ENCODE data around the gene ECT2. TPM values are rescaled to one million over a fixed set of nuclear protein-coding genes. Genes with fewer than 3 reads are reported as not detected.
"Not testable (repeated sequence)": the region's sequence is repeated elsewhere in the genome, so short reads cannot be mapped to it uniquely, and the experiment has no call there.

The ECT2 gene
- total RNA-seq, 2 experiments from 2014 or later = 39.4 to 40.6 TPM

DNA sequence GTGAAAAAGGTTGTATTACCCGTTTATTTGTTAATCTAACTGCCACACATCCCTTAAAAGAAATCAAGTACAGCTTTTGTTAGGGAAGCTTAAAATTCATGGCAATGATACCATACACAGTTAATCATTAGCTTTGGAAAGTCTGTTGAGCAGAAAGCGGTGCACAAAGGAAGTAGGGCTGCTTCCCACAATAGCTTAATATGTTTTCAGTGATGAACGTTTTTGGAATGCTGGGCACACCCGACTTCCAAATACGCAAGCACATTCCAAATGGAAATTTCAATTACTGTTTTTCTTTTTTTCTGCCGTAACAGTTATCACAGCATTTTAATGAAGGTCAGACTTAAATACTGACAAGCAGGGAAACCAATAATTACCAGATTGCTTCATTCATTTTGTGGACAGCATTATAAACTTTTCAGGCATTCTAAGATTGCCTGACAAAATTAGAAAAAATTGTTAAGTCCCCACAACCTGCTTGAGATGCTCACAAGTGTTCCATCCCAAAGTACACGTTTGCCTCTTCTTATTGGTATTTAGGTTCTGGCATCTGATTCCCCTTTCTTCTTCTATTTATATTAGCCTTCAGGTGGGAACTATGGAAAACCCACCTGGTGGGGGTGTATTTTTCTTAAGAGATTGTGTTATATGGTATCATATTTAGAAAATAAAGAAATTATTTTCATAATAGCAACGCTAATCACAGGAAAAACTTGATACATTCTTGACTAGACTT lies 1.1 kb upstream of the ECT2 start:
- ChIA-PET CTCF (interaction anchor here (0.7 to 2.5 kb wide), 9 partner anchors 10 to 81 kb away, joined by 3 to 11 read pairs (median 4); partner anchors contain the start of gene NCEH1), POLR2A (no interaction called here)
- intact Hi-C loops (cut with DNase I, micrococcal nuclease) = loop anchor here in 1 of 2 experiments (5.0 kb wide), 1 partner anchor 712 kb away; the partner anchor contains the start of gene FNDC3B
- H3K36me3 Mint-ChIP-seq (ENCODE audit: low read depth) = peaks cover 15% of the 10 kb centered on the region
- peaks cover 21% of the 10 kb centered on the region for H3K4me1 Mint-ChIP-seq
- no peaks in the 10 kb centered on the region for H3K9me3 Mint-ChIP-seq (ENCODE audit: low read depth)
- ATAC-seq (no peak), DNase-seq (no peak)
- no peak overlapping the region for H3K27ac Mint-ChIP-seq
- peak overlapping the region; percentile 98 for H3K4me3 Mint-ChIP-seq
- H3K27me3 Mint-ChIP-seq = no peaks in the 10 kb centered on the region

DNA sequence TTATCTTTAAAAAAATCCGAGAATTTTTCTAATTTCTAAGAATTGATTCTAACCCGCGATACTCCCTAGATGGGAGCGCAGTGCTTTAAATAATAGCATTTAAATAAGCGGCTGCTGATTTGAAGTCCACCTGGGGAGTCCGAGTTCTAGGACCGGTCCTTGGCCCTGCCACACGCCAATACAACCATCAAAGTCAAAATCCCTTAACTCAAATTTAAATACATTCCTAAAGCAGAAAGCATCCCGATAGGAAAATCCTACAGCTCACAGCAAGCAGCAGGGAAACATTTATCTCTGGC lies 508 bp upstream of the ECT2 start:
- no peaks in the 10 kb centered on the region for H3K27me3 Mint-ChIP-seq
- CTCF ChIA-PET = interaction anchor here (0.6 to 2.5 kb wide), 12 partner anchors 10 to 714 kb away, joined by 3 to 11 read pairs (median 4); partner anchors contain the start of gene NCEH1
- intact Hi-C loops (cut with DNase I, micrococcal nuclease) = loop anchor here (1.0 to 5.0 kb wide), 6 partner anchors 39 to 1879 kb away; partner anchors contain the start of genes EIF5A2 (in 1 of the 2), NCEH1 (in 1 of the 2), RPL22L1 (in 1 of the 2) and TNFSF10 (in 1 of the 2)
- H3K4me1 Mint-ChIP-seq = peaks cover 21% of the 10 kb centered on the region
- peaks cover 16% of the 10 kb centered on the region for H3K36me3 Mint-ChIP-seq (ENCODE audit: low read depth)
- no peak for DNase-seq
- H3K9me3 Mint-ChIP-seq (ENCODE audit: low read depth) = no peaks in the 10 kb centered on the region
- peak overlapping the region; percentile 99 for H3K27ac Mint-ChIP-seq
- no peak for ATAC-seq
- peak overlapping the region; percentile 98 for H3K4me3 Mint-ChIP-seq
- POLR2A ChIA-PET = interaction anchor here (0.6 kb wide), 2 partner anchors 20 to 193 kb away, joined by 4 read pairs; no protein-coding TSS in a partner anchor

DNA sequence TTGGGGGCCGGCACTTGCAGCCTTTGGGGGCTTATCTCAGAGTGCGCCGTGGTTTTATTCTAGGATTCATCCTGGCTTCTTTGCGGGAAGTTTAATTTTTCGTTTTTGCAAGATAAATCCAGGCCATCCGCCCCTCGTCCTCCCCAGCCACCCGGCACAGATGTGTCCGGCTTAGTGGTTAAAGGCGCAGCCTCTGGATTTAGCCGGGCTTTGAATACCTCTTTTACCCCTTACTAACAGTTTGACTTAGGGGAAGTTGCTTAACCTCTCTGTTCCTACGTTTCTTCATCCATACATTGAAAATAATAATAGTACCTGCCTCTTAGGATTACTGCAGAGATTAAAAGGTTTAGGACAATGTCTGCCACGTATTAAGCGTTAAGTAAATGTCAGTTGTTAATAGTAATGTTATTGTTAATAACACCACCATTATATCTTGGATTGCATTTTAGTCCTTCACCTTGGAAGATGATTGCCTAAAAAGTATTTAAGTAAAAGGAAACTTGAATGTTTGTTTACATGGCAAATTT lies 714 bp downstream of the ECT2 start:
- Mint-ChIP-seq H3K4me1 (peaks cover 21% of the 10 kb centered on the region), H3K36me3 (ENCODE audit: low read depth) (peaks cover 22% of the 10 kb centered on the region), H3K27ac (peak overlapping the region; percentile 99), H3K27me3 (no peaks in the 10 kb centered on the region), H3K4me3 (peak overlapping the region; percentile 98), H3K9me3 (ENCODE audit: low read depth) (no peaks in the 10 kb centered on the region)
- ATAC-seq (no peak), DNase-seq (peak; percentile 37)
- CTCF ChIA-PET = interaction anchor here (0.6 to 1.4 kb wide), 6 partner anchors 40 to 842 kb away, joined by 3 to 11 read pairs (median 4); partner anchors contain the start of gene NCEH1
- intact Hi-C loops (cut with DNase I, micrococcal nuclease) = loop anchor here in 1 of 2 experiments (2.0 to 5.0 kb wide), 4 partner anchors 159 to 1880 kb away; partner anchors contain the start of genes EIF5A2, RPL22L1 and TNFSF10
- POLR2A ChIA-PET = no interaction called here

DNA sequence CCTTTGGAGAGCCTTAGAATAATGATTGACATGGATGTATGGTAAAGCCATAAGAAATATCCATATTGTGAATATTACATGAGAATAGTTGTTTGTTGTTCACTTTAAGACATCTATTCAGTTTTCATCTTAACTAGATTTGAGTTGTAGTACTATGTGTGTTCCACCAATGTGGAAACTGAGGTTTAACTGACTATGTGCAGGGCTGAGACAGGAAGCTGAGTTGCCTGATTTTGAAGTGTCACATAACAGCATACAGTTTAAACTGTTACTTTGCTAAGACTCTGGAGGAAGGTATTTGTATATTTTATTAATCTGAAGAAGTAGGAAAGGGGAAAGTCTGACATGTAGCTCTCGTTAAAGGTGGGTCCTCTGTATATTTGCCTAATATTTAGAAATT lies 2.1 kb downstream of the ECT2 start:
- CTCF ChIA-PET = interaction anchor here (0.7 to 1.2 kb wide), 2 partner anchors 46 to 1784 kb away, joined by 3 to 4 read pairs; no protein-coding TSS in a partner anchor
- peaks cover 21% of the 10 kb centered on the region for H3K4me1 Mint-ChIP-seq

DNA sequence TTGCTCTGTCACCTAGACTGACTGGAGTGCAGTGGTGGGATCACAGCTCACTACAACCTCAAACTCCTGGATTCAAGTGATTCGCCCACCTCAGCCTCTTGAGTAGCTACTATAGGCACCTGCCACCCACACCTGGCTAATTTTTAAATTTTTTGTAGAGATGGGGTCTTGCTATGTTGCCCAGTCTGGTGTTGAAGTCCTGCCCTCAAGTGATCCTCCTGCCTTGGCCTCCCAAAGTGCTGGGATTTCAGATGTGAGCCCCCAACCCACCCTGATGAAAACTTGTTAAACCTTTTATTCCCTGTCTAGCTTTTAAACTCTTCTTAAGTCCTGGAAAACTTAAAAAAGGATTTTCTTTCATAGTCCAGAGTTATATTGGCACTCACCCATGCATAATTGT lies 2.6 kb downstream of the ECT2 start:
- intact Hi-C loops (cut with DNase I, micrococcal nuclease) = loop anchor here in 1 of 2 experiments (5.0 kb wide), 2 partner anchors 161 to 1846 kb away; partner anchors contain the start of gene EIF5A2
- H3K36me3 Mint-ChIP-seq (ENCODE audit: low read depth) = peaks cover 33% of the 10 kb centered on the region
- DNase-seq (no peak), ATAC-seq (no peak)
- H3K4me3 Mint-ChIP-seq = no peak overlapping the region
- no peaks in the 10 kb centered on the region for H3K27me3 Mint-ChIP-seq
- CTCF ChIA-PET = interaction anchor here (1.2 kb wide), 1 partner anchor 46 kb away, joined by 3 read pairs; no protein-coding TSS in a partner anchor
- H3K4me1 Mint-ChIP-seq = peaks cover 21% of the 10 kb centered on the region
- no peaks in the 10 kb centered on the region for H3K9me3 Mint-ChIP-seq (ENCODE audit: low read depth)
- H3K27ac Mint-ChIP-seq = no peak overlapping the region
- POLR2A ChIA-PET = no interaction called here

More for the DNA sequence above, 2.1 kb downstream of the ECT2 start:
- POLR2A ChIA-PET = no interaction called here
- H3K9me3 Mint-ChIP-seq (ENCODE audit: low read depth) = no peaks in the 10 kb centered on the region
- intact Hi-C loops (cut with DNase I, micrococcal nuclease) = loop anchor here in 1 of 2 experiments (5.0 kb wide), 2 partner anchors 160 to 1845 kb away; partner anchors contain the start of gene EIF5A2
- peaks cover 29% of the 10 kb centered on the region for H3K36me3 Mint-ChIP-seq (ENCODE audit: low read depth)
- ATAC-seq (no peak), DNase-seq (no peak)
- peak overlapping the region; percentile 98 for H3K4me3 Mint-ChIP-seq
- no peak overlapping the region for H3K27ac Mint-ChIP-seq
- H3K27me3 Mint-ChIP-seq = no peaks in the 10 kb centered on the region

DNA sequence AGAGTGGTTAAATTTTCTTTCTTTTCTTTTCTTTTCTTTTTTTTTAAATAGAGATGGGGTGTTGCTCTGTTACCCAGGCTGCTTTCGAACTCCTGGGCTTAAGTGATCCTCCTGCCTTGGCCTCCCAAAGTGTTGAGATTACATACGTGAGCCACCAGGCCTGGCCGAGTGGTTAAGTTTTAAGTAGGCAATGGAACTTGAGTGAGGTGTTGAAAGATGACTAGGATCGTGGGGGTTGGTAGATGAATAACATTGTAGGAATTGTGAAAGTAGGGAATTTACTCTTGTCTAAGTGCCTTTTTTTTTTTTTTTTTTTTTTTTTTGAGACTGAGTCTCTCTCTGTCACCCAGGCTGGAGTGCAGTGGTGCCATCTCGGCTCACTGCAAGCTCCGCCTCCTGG lies 9.9 kb downstream of the ECT2 start:
- H3K27me3 Mint-ChIP-seq; H3K4me1 Mint-ChIP-seq; DNase-seq; POLR2A ChIA-PET; H3K9me3 Mint-ChIP-seq (ENCODE audit: low read depth); H3K27ac Mint-ChIP-seq; H3K4me3 Mint-ChIP-seq; ATAC-seq; CTCF ChIA-PET; intact Hi-C loops (cut with DNase I, micrococcal nuclease): not testable (repeated sequence)
- peaks cover 63% of the 10 kb centered on the region for H3K36me3 Mint-ChIP-seq (ENCODE audit: low read depth)

DNA sequence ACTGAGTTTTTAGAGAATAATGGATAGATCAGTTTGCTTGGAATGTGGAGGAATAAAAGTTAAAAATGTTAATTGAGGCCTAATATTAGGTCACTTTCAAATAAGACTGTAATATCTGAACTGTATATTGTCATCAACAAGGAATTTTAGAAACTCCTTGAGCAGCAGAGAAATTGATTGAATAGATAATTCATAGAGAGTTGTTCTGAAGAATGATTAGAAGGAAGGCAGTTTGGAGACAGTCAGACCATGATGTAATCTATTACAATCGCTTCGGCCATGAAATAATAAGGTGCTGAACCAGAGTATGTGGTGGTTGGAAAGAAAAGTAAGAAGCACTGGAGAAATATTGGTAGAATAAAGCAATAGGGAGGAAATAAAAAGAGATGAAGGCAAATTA lies 15.7 kb downstream of the ECT2 start:
- Mint-ChIP-seq H3K9me3 (ENCODE audit: low read depth) (no peaks in the 10 kb centered on the region), H3K4me1 (peaks cover under 1% of the 10 kb centered on the region), H3K36me3 (ENCODE audit: low read depth) (peaks cover 63% of the 10 kb centered on the region), H3K4me3 (no peak overlapping the region), H3K27me3 (no peaks in the 10 kb centered on the region), H3K27ac (no peak overlapping the region)
- ChIA-PET POLR2A (no interaction called here), CTCF (no interaction called here)
- DNase-seq (no peak), ATAC-seq (no peak)
- intact Hi-C loops (cut with DNase I, micrococcal nuclease) = no loop called here

DNA sequence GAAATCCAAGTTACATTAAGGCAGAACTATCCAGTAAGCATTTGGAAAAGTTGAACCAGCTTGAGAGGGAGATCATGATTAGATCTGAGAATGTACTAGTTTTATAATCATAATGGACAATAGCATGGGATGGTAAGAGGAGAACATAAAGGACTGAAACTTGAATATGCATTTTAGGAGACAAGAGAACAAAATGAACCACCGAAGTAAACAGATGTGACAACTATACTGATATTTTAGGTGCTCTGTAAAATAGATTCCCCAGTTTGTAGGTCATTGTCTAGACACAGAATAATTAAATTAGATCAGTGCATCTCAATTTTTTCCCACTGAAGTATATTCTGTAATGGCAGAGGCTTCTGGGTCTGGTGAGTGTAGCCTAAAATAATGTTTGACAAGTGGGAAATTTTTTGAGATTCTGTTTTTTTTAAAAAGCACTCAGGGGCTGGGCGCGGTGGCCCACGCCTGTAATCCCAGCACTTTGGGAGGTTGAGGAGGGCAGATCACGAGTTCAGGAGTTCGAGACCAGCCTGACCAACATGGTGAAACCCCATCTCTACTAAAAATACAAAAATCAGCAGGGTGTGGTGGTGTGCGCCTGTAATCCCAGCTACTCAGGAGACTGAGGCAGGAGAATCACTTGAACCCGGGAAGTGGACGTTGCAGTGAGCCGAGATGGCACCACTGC lies 16.3 kb downstream of the ECT2 start:
- CTCF ChIA-PET = no interaction called here
- intact Hi-C loops (cut with DNase I, micrococcal nuclease) = no loop called here
- ATAC-seq = no peak
- Mint-ChIP-seq H3K4me1 (peaks cover 7% of the 10 kb centered on the region), H3K4me3 (no peak overlapping the region), H3K9me3 (ENCODE audit: low read depth) (no peaks in the 10 kb centered on the region), H3K27ac (no peak overlapping the region), H3K27me3 (no peaks in the 10 kb centered on the region), H3K36me3 (ENCODE audit: low read depth) (peaks cover 65% of the 10 kb centered on the region)
- DNase-seq = no peak
- POLR2A ChIA-PET = no interaction called here

DNA sequence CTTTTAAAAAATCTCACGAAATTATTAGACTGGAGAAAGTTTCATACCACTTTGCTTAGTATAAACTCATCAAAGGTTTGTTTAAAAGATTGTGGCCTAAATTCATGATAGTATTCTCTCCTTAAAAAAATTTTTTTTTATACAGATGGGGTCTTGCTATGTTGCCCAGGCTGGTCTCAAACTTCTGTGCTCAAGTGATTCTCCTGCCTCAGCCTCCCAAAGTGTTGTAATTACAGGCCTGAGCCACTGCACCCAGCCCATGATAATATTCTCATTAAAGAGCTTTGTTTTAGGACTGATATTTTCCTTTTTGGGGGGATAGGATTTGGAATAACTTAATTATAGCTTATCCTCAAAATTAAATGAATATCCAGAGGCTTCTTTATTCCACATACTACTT lies 19.9 kb downstream of the ECT2 start:
- CTCF ChIA-PET = no interaction called here

DNA sequence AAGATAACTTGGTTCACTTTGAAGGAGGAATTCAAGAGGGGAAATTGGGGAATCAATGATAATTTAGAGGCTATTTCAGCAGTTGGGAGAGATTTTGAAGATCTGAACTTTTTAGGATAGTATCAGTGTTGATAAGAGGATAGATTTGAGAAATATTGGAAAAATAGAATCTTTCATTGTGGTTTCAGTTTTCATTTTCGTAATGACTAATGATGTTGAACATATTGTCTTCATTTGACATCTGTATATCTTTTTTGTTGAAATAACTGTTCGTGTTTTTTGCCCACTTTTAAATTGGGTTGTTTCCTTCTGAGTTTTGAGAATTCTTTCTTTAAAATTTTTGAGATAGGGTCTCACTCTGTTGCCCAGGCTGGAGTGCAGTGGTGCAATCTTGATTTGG lies 21.1 kb downstream of the ECT2 start:
- H3K27ac Mint-ChIP-seq = peak overlapping the region; percentile 7
- no peaks in the 10 kb centered on the region for H3K27me3 Mint-ChIP-seq
- POLR2A ChIA-PET = interaction anchor here (0.7 kb wide), 1 partner anchor 151 kb away, joined by 4 read pairs; no protein-coding TSS in a partner anchor
- DNase-seq (no peak), ATAC-seq (no peak)
- CTCF ChIA-PET = interaction anchor here (0.8 kb wide), 1 partner anchor 43 kb away, joined by 4 read pairs; no protein-coding TSS in a partner anchor
- peaks cover 61% of the 10 kb centered on the region for H3K36me3 Mint-ChIP-seq (ENCODE audit: low read depth)
- peaks cover 8% of the 10 kb centered on the region for H3K4me1 Mint-ChIP-seq
- no peak overlapping the region for H3K4me3 Mint-ChIP-seq
- no peaks in the 10 kb centered on the region for H3K9me3 Mint-ChIP-seq (ENCODE audit: low read depth)
- intact Hi-C loops (cut with DNase I, micrococcal nuclease) = no loop called here

More for the DNA sequence above, 19.9 kb downstream of the ECT2 start:
- H3K36me3 Mint-ChIP-seq (ENCODE audit: low read depth) = peaks cover 57% of the 10 kb centered on the region
- ATAC-seq (no peak), DNase-seq (no peak)
- no peaks in the 10 kb centered on the region for H3K9me3 Mint-ChIP-seq (ENCODE audit: low read depth)
- intact Hi-C loops (cut with DNase I, micrococcal nuclease) = no loop called here
- no peak overlapping the region for H3K27ac Mint-ChIP-seq
- peaks cover 8% of the 10 kb centered on the region for H3K4me1 Mint-ChIP-seq
- POLR2A ChIA-PET = no interaction called here
- H3K4me3 Mint-ChIP-seq = no peak overlapping the region
- H3K27me3 Mint-ChIP-seq = no peaks in the 10 kb centered on the region

DNA sequence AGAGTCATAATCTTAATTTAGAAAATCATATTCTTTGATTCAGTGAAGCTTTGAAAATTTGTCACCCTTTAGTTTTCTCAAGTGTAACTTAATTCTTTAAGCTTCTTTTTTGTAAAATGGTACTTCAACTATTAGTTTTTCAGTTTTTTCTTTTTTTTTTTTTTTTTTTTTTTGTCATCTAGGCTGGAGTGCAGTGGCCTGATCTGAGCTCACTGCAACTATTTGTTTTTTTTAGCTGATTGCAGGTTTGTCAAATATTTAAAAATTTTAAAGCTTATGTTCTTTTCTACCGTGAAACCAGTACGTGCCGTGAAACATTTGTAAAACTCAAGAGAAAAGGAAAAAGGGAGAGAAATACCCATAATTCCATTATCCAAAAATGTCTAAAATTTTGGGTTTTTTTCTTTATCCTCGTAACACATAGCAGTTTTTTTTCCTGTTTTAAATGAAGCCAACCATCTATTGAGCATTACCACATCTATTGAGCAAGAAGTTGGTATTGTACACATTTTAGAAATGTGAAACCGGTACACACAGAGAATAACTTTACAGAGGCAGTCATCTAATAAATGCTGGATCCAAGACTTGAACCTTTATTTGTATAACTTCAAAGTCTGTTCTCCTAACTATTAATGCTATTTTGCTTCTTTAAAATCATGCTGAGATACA lies 25.7 kb downstream of the ECT2 start:
- no peak for ATAC-seq
- CTCF ChIA-PET = no interaction called here
- intact Hi-C loops (cut with DNase I, micrococcal nuclease) = no loop called here
- no peak overlapping the region for H3K4me3 Mint-ChIP-seq
- peaks cover 11% of the 10 kb centered on the region for H3K4me1 Mint-ChIP-seq
- H3K9me3 Mint-ChIP-seq (ENCODE audit: low read depth) = no peaks in the 10 kb centered on the region
- H3K27ac Mint-ChIP-seq = no peak overlapping the region
- DNase-seq = no peak
- H3K27me3 Mint-ChIP-seq = no peaks in the 10 kb centered on the region
- peaks cover 50% of the 10 kb centered on the region for H3K36me3 Mint-ChIP-seq (ENCODE audit: low read depth)
- POLR2A ChIA-PET = interaction anchor here (0.6 kb wide), 1 partner anchor 15 kb away, joined by 4 read pairs; no protein-coding TSS in a partner anchor

All from activated CD4-positive, alpha-beta T cell treated with anti-CD3 and anti-CD28 coated beads for 36 hours (primary cell).